Measurements from ENCODE around the gene LRRC25. TPM values are rescaled to one million over a fixed set of nuclear protein-coding genes. Genes with fewer than 3 reads are reported as not detected.

LRRC25 gene
- total and polyA plus RNA-seq, 2 experiments from 2014 or later = 0.36 TPM; not detected in 1

DNA sequence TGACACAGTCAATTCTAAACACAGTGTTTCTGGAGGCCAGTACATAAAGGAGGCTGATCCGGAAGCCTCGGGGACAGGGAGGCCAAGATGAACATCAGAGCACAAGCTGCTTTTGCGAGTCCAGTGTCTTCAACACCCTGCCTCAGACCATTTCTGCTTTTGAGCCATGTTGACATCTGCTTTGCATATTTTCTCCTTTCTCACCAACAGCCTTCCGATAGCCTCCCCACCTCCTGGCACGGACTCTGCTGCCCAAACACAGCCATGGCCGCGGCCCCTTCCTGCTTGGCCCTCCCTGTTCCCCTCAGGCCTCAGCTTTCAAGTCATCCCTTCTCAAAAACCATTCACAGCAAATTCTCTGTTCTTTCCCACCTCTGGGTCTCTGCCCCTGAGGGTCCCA is 3.6 kb downstream of the LRRC25 start:
- DNase-seq (ENCODE audit: low spot score) = no peak
- H3K36me3 ChIP-seq (replicated peaks; ENCODE audit: insufficient read depth, low read depth) = no peaks in the 10 kb centered on the region
- no peak overlapping the region for H3K4me2 ChIP-seq
- H3K4me3 ChIP-seq = no peak overlapping the region
- no peaks in the 10 kb centered on the region for H3K27me3 ChIP-seq
- no peak overlapping the region for H2AFZ ChIP-seq
- H3K79me2 ChIP-seq = no peaks in the 10 kb centered on the region
- H3K4me1 ChIP-seq (ENCODE audit: insufficient read depth) = peaks cover 3% of the 10 kb centered on the region
- 87% methylated on average over 7 of the region's 7 CpGs for WGBS (ENCODE audit: low lambda C conversion rate, missing lambda C conversion rate)
- no peak overlapping the region for H3K27ac ChIP-seq
- H4K20me1 ChIP-seq (ENCODE audit: insufficient read depth, poor library complexity, severe bottlenecking) = no peaks in the 10 kb centered on the region
- H3K9me2 ChIP-seq (replicated peaks; ENCODE audit: insufficient read depth) = no peaks in the 10 kb centered on the region
- H3K9me3 ChIP-seq (ENCODE audit: low read depth) = no peaks in the 10 kb centered on the region
- TF ChIP-seq, protein P1, sequence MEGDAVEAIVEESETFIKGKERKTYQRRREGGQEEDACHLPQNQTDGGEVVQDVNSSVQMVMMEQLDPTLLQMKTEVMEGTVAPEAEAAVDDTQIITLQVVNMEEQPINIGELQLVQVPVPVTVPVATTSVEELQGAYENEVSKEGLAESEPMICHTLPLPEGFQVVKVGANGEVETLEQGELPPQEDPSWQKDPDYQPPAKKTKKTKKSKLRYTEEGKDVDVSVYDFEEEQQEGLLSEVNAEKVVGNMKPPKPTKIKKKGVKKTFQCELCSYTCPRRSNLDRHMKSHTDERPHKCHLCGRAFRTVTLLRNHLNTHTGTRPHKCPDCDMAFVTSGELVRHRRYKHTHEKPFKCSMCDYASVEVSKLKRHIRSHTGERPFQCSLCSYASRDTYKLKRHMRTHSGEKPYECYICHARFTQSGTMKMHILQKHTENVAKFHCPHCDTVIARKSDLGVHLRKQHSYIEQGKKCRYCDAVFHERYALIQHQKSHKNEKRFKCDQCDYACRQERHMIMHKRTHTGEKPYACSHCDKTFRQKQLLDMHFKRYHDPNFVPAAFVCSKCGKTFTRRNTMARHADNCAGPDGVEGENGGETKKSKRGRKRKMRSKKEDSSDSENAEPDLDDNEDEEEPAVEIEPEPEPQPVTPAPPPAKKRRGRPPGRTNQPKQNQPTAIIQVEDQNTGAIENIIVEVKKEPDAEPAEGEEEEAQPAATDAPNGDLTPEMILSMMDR (IDR thresholded peaks at IDR 0.05; ENCODE audit: poor library complexity) = no peak
- TF ChIP-seq EZH2 (IDR thresholded peaks at IDR 0.05; ENCODE audit: borderline replicate concordance) (no peak), EZH2phosphoT487 (IDR thresholded peaks at IDR 0.05; ENCODE audit: low read depth, severe bottlenecking, unreplicated experiment) (no peak)

DNA sequence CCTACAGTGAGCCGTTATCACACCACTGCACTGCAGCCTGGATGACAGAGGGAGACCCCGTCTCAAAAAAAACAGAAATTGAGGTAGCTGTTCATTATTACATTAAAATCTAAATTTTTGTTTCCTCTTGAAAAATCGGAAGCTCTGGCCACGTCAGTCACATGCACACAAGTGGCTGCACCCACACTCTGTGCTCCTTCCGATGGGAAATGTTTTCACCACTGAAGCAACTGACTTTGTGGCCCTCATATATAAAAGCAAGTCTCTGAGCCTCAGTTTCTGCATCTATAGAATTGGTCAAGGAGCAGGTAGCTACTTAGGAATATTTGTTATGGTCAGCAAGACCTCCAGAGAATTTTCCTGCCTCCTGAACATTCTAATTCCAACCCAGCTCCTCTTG is 4.5 kb downstream of the LRRC25 start:
- no peaks in the 10 kb centered on the region for H3K9me2 ChIP-seq (replicated peaks; ENCODE audit: insufficient read depth)
- peaks cover 7% of the 10 kb centered on the region for H3K4me1 ChIP-seq (ENCODE audit: insufficient read depth)
- no peaks in the 10 kb centered on the region for H3K27me3 ChIP-seq
- H2AFZ ChIP-seq = no peak overlapping the region
- H3K4me2 ChIP-seq = no peak overlapping the region
- 93% methylated on average over 5 of the region's 5 CpGs for WGBS (ENCODE audit: low lambda C conversion rate, missing lambda C conversion rate)
- H3K27ac ChIP-seq = no peak overlapping the region
- H3K79me2 ChIP-seq = peaks cover 3% of the 10 kb centered on the region
- no peaks in the 10 kb centered on the region for H3K36me3 ChIP-seq (replicated peaks; ENCODE audit: insufficient read depth, low read depth)
- no peaks in the 10 kb centered on the region for H4K20me1 ChIP-seq (ENCODE audit: insufficient read depth, poor library complexity, severe bottlenecking)
- no peak overlapping the region for H3K4me3 ChIP-seq
- no peak for DNase-seq (ENCODE audit: low spot score)
- no peaks in the 10 kb centered on the region for H3K9me3 ChIP-seq (ENCODE audit: low read depth)
- TF ChIP-seq EZH2 (IDR thresholded peaks at IDR 0.05; ENCODE audit: borderline replicate concordance) = no peak
- TF ChIP-seq, protein P1 (IDR thresholded peaks at IDR 0.05; ENCODE audit: poor library complexity) = no peak
- TF ChIP-seq EZH2phosphoT487 (IDR thresholded peaks at IDR 0.05; ENCODE audit: low read depth, severe bottlenecking, unreplicated experiment) = no peak

DNA sequence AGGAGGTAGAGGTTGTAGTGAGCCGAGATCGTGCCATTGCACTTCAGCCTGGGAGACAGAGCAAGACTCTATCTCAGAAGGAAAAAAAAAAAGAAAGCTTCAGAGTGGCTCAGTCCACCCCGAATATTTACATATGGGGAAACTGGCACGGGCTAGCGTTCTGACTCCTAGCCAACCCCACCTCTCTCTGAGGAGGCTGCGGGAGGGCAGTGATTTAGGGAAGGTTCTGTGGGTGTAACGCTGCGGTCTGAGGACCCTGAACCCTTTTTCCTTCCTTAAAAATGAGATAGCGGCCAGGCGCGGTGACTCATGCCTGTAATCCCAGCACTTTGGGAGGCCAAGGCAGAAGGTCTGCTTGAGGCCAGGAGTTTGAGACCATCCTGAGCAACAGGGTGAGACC is 5.0 kb downstream of the LRRC25 start:
- no peak overlapping the region for H3K4me2 ChIP-seq
- WGBS (ENCODE audit: low lambda C conversion rate, missing lambda C conversion rate) = 77% methylated on average over 11 of the region's 11 CpGs
- peaks cover 5% of the 10 kb centered on the region for H3K4me1 ChIP-seq (ENCODE audit: insufficient read depth)
- TF ChIP-seq, protein P1 (IDR thresholded peaks at IDR 0.05; ENCODE audit: poor library complexity) = no peak
- TF ChIP-seq EZH2phosphoT487 (IDR thresholded peaks at IDR 0.05; ENCODE audit: low read depth, severe bottlenecking, unreplicated experiment) (no peak), EZH2 (IDR thresholded peaks at IDR 0.05; ENCODE audit: borderline replicate concordance) (no peak)
- no peak for DNase-seq (ENCODE audit: low spot score)
- no peaks in the 10 kb centered on the region for H3K36me3 ChIP-seq (replicated peaks; ENCODE audit: insufficient read depth, low read depth)
- no peak overlapping the region for H3K27ac ChIP-seq
- H3K9me3 ChIP-seq (ENCODE audit: low read depth) = no peaks in the 10 kb centered on the region
- no peaks in the 10 kb centered on the region for H4K20me1 ChIP-seq (ENCODE audit: insufficient read depth, poor library complexity, severe bottlenecking)
- H2AFZ ChIP-seq = no peak overlapping the region
- H3K4me3 ChIP-seq = no peak overlapping the region
- H3K79me2 ChIP-seq = peaks cover 6% of the 10 kb centered on the region
- H3K27me3 ChIP-seq = no peaks in the 10 kb centered on the region
- no peaks in the 10 kb centered on the region for H3K9me2 ChIP-seq (replicated peaks; ENCODE audit: insufficient read depth)
